ENCODE results near the gene PALM.
A peak's percentile ranks its signal among the peaks of the same experiment; 100 is the strongest.
"Not testable (repeated sequence)": the region's sequence is repeated elsewhere in the genome, so short reads cannot be mapped to it uniquely, and the experiment has no call there.

Gene PALM

GRCh38 chr19:732148-733069, 23.7 kb downstream of the PALM start:
- no peak for DNase-seq (ENCODE audit: low spot score)

- no peak for DNase-seq (ENCODE audit: low spot score)
Observed at GRCh38 chr19:734716-735115, 26.0 kb downstream of the PALM start.

DNA sequence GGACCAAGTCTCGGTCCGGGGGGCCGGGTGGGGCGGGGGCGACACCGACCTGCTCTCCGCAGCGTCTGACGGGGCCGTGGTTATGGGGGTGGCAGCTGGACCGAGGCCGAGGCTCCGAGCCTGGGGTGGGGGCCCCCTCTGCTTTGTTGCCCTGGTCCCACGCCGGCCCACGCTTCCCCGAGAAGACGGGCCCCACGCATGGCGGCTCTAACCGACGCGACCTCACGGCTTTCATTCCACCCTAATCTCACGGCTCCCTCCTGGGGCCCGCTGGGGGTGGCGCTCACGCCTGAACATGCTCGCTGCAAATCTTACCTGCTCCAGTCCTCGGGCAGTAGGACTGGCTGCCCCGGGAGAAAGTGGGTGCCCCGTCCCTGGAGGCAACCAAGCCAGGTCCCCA, 27.4 kb downstream of the PALM start:
- DNase-seq (ENCODE audit: low spot score), result no peak

GRCh38 chr19:737591-738093, 28.9 kb downstream of the PALM start:
- peak; percentile 74 for DNase-seq (ENCODE audit: low spot score)

DNA sequence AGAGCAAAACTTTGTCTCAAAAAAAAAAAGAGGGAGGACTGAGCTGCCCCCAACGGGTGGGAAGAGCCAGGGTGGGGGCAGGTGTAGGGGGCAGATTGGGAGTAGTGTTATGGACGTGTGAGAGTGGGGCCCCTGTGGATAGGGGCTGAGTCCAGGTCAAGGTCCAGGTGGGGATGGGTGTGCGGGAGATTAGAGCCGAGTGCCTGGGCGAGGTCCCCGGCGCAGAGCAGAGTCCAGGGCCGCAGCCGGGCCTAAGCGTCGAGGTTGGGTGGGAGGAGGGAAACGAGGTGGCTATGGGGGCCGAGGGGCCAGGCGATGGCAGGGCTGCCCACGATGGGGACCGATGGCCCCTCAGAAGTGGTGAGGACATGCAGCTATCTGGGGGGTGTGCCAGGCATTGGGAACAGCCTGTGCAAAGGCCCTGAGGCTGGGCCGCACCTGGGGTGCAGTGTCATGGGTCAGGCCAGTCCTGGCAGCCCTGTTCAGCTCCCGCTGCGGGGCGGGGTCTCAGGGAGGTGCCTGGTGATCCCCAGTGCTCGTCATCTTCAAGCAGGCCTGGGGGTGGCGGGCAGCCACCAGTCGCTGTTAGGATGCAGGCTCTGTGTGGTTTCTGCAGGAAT, 29.9 kb downstream of the PALM start:
- DNase-seq (ENCODE audit: low spot score), result no peak

DNA sequence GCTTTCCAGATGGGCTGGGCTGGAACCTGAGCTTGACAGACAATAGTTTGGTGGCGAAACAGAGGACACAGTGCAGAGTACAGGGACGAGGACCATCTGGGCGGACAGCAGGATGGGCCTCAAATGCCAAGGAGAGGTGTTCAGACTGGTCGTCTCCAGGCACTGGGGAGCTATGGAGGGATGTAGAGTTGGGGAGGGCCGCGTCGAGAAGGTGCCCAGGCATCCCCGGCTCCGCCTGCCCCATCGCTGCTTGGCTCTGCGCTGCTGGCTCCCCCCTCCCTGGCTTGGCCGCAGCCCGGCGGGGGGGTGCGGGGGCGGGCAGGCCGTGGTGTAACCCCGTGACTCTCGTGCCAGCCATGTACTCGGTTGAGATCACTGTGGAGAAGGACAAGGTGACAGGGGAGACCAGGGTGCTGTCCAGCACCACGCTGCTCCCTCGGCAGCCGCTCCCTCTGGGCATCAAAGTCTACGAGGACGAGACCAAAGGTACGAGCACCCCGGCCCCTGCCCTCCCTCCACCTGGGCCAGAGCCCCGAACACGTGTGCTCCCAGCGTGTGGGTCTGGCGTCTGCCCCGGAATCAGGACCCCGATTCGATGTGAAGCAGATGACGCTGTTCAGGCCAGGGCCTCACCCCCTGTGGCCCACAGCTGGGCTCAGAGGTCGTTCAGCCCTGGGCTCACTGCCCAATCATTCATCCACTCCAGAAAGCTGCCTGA, 31.4 kb downstream of the PALM start:
- DNase-seq (ENCODE audit: low spot score), result no peak

- peak; percentile 45 for DNase-seq (ENCODE audit: low spot score)
Observed at GRCh38 chr19:740816-741505, 32.2 kb downstream of the PALM start.

GRCh38 chr19:741506-742131, 32.9 kb downstream of the PALM start:
- DNase-seq (ENCODE audit: low spot score), result peak; percentile 82

GRCh38 chr19:742540-743075, 33.9 kb downstream of the PALM start:
- DNase-seq (ENCODE audit: low spot score), result no peak

- no peak for DNase-seq (ENCODE audit: low spot score)
Observed at GRCh38 chr19:743168-743687, 34.5 kb downstream of the PALM start.

- not testable (repeated sequence) for DNase-seq (ENCODE audit: low spot score)
Observed at GRCh38 chr19:745138-745537, 36.4 kb downstream of the PALM start.

GRCh38 chr19:746208-746819, 37.6 kb downstream of the PALM start:
- DNase-seq (ENCODE audit: low spot score), result no peak

DNA sequence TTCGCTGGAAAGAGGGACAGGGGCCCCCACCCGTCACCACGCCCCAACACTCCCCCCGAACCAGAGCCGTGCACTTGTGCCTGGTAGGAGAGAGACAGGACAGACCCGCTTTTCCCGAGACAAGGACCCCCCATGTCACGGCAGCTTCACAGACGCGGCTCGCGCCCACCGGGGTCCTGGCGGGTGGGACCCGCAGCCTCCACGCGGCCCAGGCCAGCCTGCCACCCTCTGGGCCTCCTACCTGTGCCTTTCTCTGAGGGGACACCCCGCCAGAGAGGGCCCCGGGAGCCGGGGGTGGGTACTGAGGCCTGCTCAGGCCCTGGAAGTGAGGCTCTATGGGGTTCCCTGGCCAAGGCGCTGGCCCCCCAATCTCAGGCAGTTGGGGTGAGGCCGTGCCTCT, 38.2 kb downstream of the PALM start:
- DNase-seq (ENCODE audit: low spot score), result no peak

GRCh38 chr19:747432-748273, 38.9 kb downstream of the PALM start:
- no peak for DNase-seq (ENCODE audit: low spot score)

- no peak for DNase-seq (ENCODE audit: low spot score)
Observed at GRCh38 chr19:748274-748598, 39.5 kb downstream of the PALM start.

- no peak for DNase-seq (ENCODE audit: low spot score)
Observed at GRCh38 chr19:749811-750210, 41.1 kb downstream of the PALM start.

- DNase-seq (ENCODE audit: low spot score), result no peak
Observed at GRCh38 chr19:750640-751423, 42.1 kb downstream of the PALM start, which contains the start of gene MISP. Gene MISP, plus strand, starts transcription at chr19:751112. Its CDS starts 5,835 bp downstream, at chr19:756947.

DNA sequence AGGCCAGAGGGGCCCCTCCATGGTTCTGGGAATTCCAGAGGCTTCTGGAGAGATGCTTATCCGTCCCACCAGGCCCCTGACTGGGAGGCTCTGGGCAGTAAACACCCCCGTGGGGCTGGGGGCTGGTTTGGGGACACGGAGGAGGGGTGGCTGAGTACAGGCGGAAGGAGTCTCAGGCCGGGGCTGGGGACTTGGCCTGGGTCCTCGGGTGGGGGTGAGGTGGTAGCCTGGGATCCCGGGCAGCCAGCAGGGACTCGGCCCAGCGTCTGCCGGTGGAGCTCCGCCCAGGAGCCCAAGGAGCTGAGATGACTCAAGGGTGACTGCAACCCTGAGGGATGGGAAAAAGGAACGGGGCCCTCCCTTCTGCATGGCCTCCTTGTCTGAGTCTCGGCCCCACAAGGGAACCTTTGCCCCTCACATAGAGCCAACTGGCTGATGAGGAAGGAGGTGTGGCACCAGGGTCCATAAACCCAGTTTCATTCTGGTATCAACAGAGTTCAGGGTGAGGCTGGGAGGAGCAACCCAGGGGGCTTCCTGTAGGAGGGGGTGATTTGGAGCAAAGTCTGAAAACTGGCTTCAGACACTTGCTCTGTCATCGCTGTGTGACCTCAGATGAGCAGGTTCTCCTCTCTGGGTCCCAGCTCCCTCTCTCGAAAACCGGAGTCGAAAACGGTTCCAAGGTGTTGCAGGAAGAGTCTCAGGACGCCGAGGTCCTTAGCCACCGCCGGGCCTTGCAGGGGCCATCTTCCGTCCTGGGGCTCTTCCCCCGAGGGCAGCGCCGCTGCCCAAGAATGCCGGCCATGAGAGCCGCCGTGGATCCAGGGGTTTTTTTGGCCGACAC, 43.0 kb downstream of the PALM start:
- no peak for DNase-seq (ENCODE audit: low spot score)

Measured in NAMALWA (cell line).